Prostate gland (tissue), 2 donors: ENCODE results near the gene ZMYM2.

ENCODE experiments used
- CTCF ChIP-seq, 4 experiments: fragments of 200-600 bp in 2 of 4; fragments of 450-650 bp in 2 of 4; sonication (generic) in 2 of 4; IDR thresholded peaks; 1 replicate in 3 of 4; 2 replicates in 1 of 4; pipeline ENCODE4 v1.5.1; 2016 to 2019; ENCODE audit warnings: antibody characterized with exemption in 4 of 4, mild to moderate bottlenecking in 2 of 4, moderate library complexity in 2 of 4
- POLR2A ChIP-seq: fragments of 450-650 bp; IDR thresholded peaks from one replicate; pipeline ENCODE4 v1.6.1; 2016; ENCODE audit warnings: antibody characterized with exemption, mild to moderate bottlenecking

DNA sequence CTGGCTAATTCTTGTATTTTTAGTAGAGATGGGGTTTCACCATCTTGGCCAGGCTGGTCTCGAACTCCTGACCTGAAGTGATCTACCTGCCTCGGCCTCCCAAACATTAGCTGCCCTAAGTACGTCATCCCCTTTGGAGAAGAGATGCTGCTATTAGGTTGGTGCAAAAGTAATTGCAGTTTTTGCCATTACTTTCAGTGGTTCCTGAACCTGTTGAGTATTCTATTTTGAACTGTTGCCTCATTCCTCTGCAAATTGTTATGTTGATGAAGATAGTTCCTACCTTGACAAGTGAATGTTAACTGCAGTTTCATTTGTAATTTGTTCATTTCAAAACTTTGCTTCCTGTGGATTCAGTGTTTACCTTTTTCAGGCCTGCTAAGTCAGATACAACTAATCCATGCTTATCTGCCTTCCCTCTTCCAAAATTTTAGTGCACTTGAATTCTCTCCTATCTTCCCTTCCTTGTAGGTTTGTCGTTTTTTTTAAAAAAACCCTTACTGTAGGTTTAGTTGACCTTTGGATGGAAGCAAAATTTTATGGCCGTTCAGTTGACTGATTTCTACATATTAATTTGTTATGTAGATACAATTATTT, 24.0 kb downstream of the ZMYM2 start:
- TF ChIP-seq POLR2A (no peak), CTCF (IDR thresholded peaks at IDR 0.05) (no peak)
